ENCODE results near the gene ZNF234.

The ZNF234 gene

DNA sequence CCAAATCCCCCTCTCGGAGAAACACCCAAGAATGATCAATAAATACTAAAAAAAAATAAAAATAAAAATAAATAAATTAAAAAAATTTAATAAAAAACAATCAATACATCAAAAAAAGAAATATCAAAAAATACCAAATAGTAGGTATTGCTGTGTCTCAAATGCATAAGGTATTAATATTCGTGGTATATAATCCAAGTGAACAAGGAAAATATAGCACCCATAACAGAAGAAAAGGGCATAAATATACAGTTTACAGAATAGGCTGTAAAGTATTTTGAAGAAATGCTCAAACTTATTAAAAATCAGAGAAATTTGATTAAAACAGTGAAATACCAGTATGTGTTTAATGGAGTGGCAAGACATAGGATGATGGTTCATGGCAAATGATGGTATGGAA is 63.4 kb downstream of the ZNF234 start (continued):
- TF ChIP-seq ZNF70 (CRISPR knock-in tag; IDR thresholded peaks at IDR 0.05) (no peak), CSDC2 (CRISPR knock-in tag; IDR thresholded peaks at IDR 0.05) (no peak)

- ATAC-seq: peak; percentile 96
- TF ChIP-seq CSDC2 (CRISPR knock-in tag; IDR thresholded peaks at IDR 0.05): peak; percentile 40; the same call in 1 of the 2 replicates
- TF ChIP-seq, protein P1, sequence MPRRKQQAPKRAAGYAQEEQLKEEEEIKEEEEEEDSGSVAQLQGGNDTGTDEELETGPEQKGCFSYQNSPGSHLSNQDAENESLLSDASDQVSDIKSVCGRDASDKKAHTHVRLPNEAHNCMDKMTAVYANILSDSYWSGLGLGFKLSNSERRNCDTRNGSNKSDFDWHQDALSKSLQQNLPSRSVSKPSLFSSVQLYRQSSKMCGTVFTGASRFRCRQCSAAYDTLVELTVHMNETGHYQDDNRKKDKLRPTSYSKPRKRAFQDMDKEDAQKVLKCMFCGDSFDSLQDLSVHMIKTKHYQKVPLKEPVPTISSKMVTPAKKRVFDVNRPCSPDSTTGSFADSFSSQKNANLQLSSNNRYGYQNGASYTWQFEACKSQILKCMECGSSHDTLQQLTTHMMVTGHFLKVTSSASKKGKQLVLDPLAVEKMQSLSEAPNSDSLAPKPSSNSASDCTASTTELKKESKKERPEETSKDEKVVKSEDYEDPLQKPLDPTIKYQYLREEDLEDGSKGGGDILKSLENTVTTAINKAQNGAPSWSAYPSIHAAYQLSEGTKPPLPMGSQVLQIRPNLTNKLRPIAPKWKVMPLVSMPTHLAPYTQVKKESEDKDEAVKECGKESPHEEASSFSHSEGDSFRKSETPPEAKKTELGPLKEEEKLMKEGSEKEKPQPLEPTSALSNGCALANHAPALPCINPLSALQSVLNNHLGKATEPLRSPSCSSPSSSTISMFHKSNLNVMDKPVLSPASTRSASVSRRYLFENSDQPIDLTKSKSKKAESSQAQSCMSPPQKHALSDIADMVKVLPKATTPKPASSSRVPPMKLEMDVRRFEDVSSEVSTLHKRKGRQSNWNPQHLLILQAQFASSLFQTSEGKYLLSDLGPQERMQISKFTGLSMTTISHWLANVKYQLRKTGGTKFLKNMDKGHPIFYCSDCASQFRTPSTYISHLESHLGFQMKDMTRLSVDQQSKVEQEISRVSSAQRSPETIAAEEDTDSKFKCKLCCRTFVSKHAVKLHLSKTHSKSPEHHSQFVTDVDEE (CRISPR knock-in tag; IDR thresholded peaks at IDR 0.05): peak; percentile 64
- no peak for TF ChIP-seq PATZ1 (CRISPR knock-in tag; IDR thresholded peaks at IDR 0.05; ENCODE audit: borderline replicate concordance)
- TF ChIP-seq SNAI2 (CRISPR knock-in tag; IDR thresholded peaks at IDR 0.05): 0 out of 2 replicates have a peak, but pooled peaks have one; percentile 59
Observed at GRCh38 chr19:44207126-44207803, 65.9 kb downstream of the ZNF234 start.

Measured in SK-N-SH treated with all-trans-retinoic acid at 6 μM for 48 hours (cell line).